Measurements from ENCODE around the gene IDH3G.
"Not testable (repeated sequence)": the region's sequence is repeated elsewhere in the genome, so short reads cannot be mapped to it uniquely, and the experiment has no call there.

IDH3G gene

GRCh38 chrX:153744210-153745066 is 49.7 kb downstream of the IDH3G start:
- H3K4me3 ChIP-seq (ENCODE audit: low read depth, low read length): no peak overlapping the region

GRCh38 chrX:153743468-153744209 is 50.5 kb downstream of the IDH3G start:
- H3K4me3 ChIP-seq (ENCODE audit: low read depth, low read length): not testable (repeated sequence)

More at GRCh38 chrX:153744210-153745066, 49.7 kb downstream of the IDH3G start:
- TF ChIP-seq CTCF (IDR thresholded peaks at IDR 0.05; ENCODE audit: low read depth, low read length): 0 out of 2 replicates have a peak, but pooled peaks have one; percentile 5

- not testable (repeated sequence) for H3K4me3 ChIP-seq (ENCODE audit: low read depth, low read length)
Measured at GRCh38 chrX:153742796-153743467, 51.2 kb downstream of the IDH3G start.

- not testable (repeated sequence) for H3K4me3 ChIP-seq (ENCODE audit: low read depth, low read length)
Measured at GRCh38 chrX:153742111-153742510, 52.1 kb downstream of the IDH3G start.

- TF ChIP-seq CTCF (IDR thresholded peaks at IDR 0.05; ENCODE audit: low read depth, low read length): no peak
- H3K4me3 ChIP-seq (ENCODE audit: low read depth, low read length): no peak overlapping the region
Measured at GRCh38 chrX:153741446-153741845, 52.7 kb downstream of the IDH3G start.

GRCh38 chrX:153740631-153741222 is 53.4 kb downstream of the IDH3G start:
- TF ChIP-seq CTCF (IDR thresholded peaks at IDR 0.05; ENCODE audit: low read depth, low read length): no peak

GRCh38 chrX:153739754-153740486 is 54.3 kb downstream of the IDH3G start:
- H3K4me3 ChIP-seq (ENCODE audit: low read depth, low read length): no peak overlapping the region
- no peak for TF ChIP-seq CTCF (IDR thresholded peaks at IDR 0.05; ENCODE audit: low read depth, low read length)

More at GRCh38 chrX:153740631-153741222, 53.4 kb downstream of the IDH3G start:
- no peak overlapping the region for H3K4me3 ChIP-seq (ENCODE audit: low read depth, low read length)

- H3K4me3 ChIP-seq (ENCODE audit: low read depth, low read length): no peak overlapping the region
- TF ChIP-seq CTCF (IDR thresholded peaks at IDR 0.05; ENCODE audit: low read depth, low read length): no peak
Measured at GRCh38 chrX:153738056-153738605, 56.0 kb downstream of the IDH3G start.

Data from WI38 (cell line).